Common myeloid progenitor, CD34-positive (primary cell): ENCODE results near the gene MFRP.

Experiments used
- CTCF ChIA-PET: fragments of 350-600 bp; sonication (Branson Sonifier 250); formaldehyde crosslinking; loops from one replicate; lab custom pipeline; 2021; ENCODE audit warnings: antibody characterized with exemption; lab: Charles Lee
- POLR2A ChIA-PET: fragments of 350-600 bp; sonication (Branson Sonifier 250); formaldehyde crosslinking; loops from one replicate; lab custom pipeline; 2021; ENCODE audit warnings: antibody characterized with exemption; lab: Charles Lee
- DNase-seq, 3 donors: peaks; one replicate each; pipeline versions ENCODE4 v3.0.0 to v3.0.0-alpha.2; 2013
- H3K27ac ChIP-seq, 2 experiments: 1 replicate in 1 of 2; 2 replicates in 1 of 2; pipeline ENCODE4 v1.7.0; 2013; ENCODE audit warnings: inconsistent platforms in 2 of 2, low read length in 2 of 2, mild to moderate bottlenecking in 2 of 2, low read depth in 1 of 2, moderate library complexity in 1 of 2; ENCODE audit not compliant: severe bottlenecking in 2 of 2, insufficient read depth in 1 of 2, poor library complexity in 1 of 2
- H3K27me3 ChIP-seq, 5 experiments: replicated peaks in 2 of 5; 1 replicate in 3 of 5; 2 replicates in 2 of 5; pipeline versions ENCODE4 v1.6.1 to v1.7.0; 2013; ENCODE audit warnings: low read length in 4 of 5, mild to moderate bottlenecking in 2 of 5, moderate library complexity in 2 of 5, inconsistent platforms in 1 of 5; ENCODE audit not compliant: insufficient read depth in 5 of 5, control insufficient read depth in 4 of 5
- H3K36me3 ChIP-seq, 4 experiments: 1 replicate in 2 of 4; 2 replicates in 2 of 4; pipeline versions ENCODE4 v1.6.1 to v1.7.0; 2013; ENCODE audit warnings: low read length in 3 of 4, control low read depth in 1 of 4, mild to moderate bottlenecking in 1 of 4; ENCODE audit not compliant: control insufficient read depth in 4 of 4, insufficient read depth in 4 of 4
- H3K4me1 ChIP-seq, 4 experiments: 1 replicate in 3 of 4; 2 replicates in 1 of 4; pipeline versions ENCODE4 v1.6.1 to v1.7.1; 2013; ENCODE audit warnings: low read length in 3 of 4, mild to moderate bottlenecking in 3 of 4, control low read depth in 1 of 4, inconsistent platforms in 1 of 4, moderate library complexity in 1 of 4; ENCODE audit not compliant: control insufficient read depth in 4 of 4, insufficient read depth in 4 of 4; ENCODE audit errors: control extremely low read depth in 1 of 4
- H3K4me3 ChIP-seq, 7 experiments: 1 replicate in 4 of 7; 2 replicates in 3 of 7; pipeline versions ENCODE4 v1.5.1 to v1.7.0; 2013; ENCODE audit warnings: mild to moderate bottlenecking in 7 of 7, low read length in 6 of 7, moderate library complexity in 6 of 7, inconsistent platforms in 2 of 7, low read depth in 2 of 7, control low read depth in 1 of 7; ENCODE audit not compliant: insufficient read depth in 4 of 7, control insufficient read depth in 1 of 7; ENCODE audit errors: extremely low read depth in 1 of 7
- H3K9me3 ChIP-seq, 5 experiments: 1 replicate in 4 of 5; 2 replicates in 1 of 5; pipeline versions ENCODE4 v1.6.1 to v1.7.1; 2013; ENCODE audit warnings: low read length in 4 of 5, mild to moderate bottlenecking in 2 of 5, inconsistent platforms in 1 of 5, low read depth in 1 of 5, moderate library complexity in 1 of 5; ENCODE audit not compliant: control insufficient read depth in 4 of 5, insufficient read depth in 2 of 5; ENCODE audit errors: control extremely low read depth in 1 of 5
- WGBS: methylation state at CpG from one replicate; pipeline ENCODE4 v1.1.5; 2013; ENCODE audit not compliant: insufficient coverage; 5-methylcytosine and 5-hydroxymethylcytosine counted together

MFRP gene

DNA sequence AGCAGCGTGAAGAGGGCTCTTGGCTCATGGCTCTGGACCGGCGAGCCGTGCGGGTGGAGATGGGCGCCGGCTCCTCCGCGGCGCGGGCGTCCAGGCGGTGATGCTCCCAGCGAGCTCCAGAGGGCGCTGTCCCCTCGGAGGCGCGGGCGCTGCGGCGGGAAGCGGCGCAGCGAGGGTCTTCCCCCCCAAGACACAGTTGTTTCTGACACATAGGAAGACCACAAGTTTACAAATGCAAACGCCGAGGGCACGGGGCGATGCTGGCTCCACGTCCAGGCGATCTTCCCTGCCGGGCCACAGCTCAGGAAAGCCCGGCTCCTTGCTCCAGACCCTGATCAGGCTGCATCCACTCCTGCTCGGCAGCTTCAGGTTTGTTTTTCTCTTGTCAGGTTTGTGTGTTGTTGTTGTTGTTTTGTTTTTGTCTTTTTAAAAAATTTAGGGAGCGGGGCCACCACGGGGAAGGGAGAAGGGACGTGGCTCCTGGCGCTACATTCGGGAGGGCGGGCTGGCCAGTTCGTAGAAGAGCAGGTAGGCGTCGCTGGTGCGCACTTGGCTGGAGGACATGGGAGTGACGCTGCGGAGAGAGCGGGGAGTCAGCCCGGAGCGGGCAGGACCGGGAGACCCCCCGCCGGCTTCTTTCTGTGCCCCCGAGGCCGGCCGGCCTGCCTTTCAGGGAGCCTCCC, 10.0 kb upstream of the MFRP start:
- WGBS = under 1% methylated on average over 42 of the region's 54 CpGs
- peaks cover 0 to 15% (median 12%) of the 10 kb centered on the region in 5 experiments for H3K27me3 ChIP-seq
- peak; percentile 74 to 84 (median 83) for DNase-seq
- no peaks in the 10 kb centered on the region for H3K36me3 ChIP-seq
- ChIA-PET CTCF (interaction anchor here (0.7 to 5.1 kb wide), 15 partner anchors 8 to 176 kb away, joined by 3 to 132 read pairs (median 5); partner anchors contain the start of genes MFRP and USP2), POLR2A (interaction anchor here (0.7 to 0.9 kb wide), 5 partner anchors 20 to 429 kb away, joined by 3 to 5 read pairs (median 3); no protein-coding TSS in a partner anchor)
- H3K4me3 ChIP-seq = peak overlapping the region; percentile 21 to 94 (median 73)
- H3K27ac ChIP-seq = no peak overlapping the region
- H3K4me1 ChIP-seq = peaks cover 0 to 22% (median 14%) of the 10 kb centered on the region in 4 experiments
- H3K9me3 ChIP-seq = no peaks in the 10 kb centered on the region

DNA sequence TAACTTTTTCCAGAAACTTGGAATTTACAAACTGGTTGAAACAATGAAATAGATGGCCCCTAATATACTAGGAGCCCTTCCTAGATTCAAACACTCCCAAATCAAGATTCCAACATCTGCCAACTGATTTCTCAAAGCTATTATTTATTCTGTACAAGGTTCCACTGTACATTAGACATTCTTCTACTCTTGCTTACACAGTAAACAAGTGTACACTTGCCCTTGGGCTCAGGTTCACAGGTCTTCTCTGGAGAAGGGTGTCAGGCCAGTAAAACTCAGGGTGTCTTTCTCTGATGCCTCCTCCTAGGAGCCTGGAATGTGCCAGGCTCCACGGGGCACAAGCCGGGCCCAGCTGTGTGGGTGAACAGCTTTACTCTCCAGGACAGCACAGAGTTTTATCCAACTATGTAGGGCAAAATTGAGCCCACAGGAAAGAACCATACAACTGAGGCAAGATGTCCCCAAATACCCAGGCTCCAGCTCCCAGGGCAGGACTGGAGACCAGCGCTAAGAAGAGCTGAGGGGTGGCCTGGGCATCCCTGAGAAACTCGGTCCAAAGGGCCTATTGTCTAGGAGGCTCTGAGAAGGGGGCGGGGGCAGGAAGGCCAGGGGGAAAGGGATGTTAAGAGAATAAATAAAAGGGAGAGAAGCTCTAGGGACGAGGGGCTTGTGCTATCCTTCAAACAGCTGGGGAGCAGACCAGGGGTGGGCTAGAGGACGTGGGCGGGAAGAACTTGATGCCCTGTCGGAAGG, 8.8 kb upstream of the MFRP start:
- ChIA-PET POLR2A (interaction anchor here (0.9 kb wide), 2 partner anchors 21 to 120 kb away, joined by 3 read pairs; no protein-coding TSS in a partner anchor), CTCF (interaction anchor here (0.8 to 5.1 kb wide), 14 partner anchors 8 to 120 kb away, joined by 3 to 132 read pairs (median 4); partner anchors contain the start of genes MFRP and USP2)
- no peak overlapping the region for H3K27ac ChIP-seq
- WGBS = 95% methylated on average over 9 of the region's 9 CpGs
- no peaks in the 10 kb centered on the region for H3K9me3 ChIP-seq
- H3K27me3 ChIP-seq = peaks cover 0 to 15% (median 12%) of the 10 kb centered on the region in 5 experiments
- H3K36me3 ChIP-seq = no peaks in the 10 kb centered on the region
- no peak for DNase-seq
- H3K4me3 ChIP-seq = no peak overlapping the region
- peaks cover 0 to 18% (median 13%) of the 10 kb centered on the region in 4 experiments for H3K4me1 ChIP-seq

DNA sequence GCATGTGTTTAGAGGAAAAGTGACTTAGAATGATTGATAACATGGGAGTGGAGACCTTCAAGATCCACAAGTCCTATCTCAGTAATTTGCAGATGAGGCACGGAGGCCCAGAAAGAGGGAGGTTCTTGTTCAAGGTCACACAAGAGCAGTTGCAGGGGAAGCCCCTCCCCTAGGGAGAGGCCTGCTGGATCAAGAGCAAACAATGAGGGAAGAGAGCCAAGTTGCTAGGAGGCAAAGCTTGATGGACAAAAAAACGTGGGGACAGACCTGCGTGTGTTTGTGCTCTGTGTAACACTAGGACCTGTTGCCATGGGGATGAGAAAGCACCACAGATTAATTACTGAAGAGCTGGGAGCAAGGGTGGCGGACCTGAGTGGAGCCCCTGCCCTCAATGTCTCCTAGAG, 6.4 kb upstream of the MFRP start:
- Histone ChIP-seq H3K4me1 (peaks cover 0 to 8% (median 4%) of the 10 kb centered on the region in 4 experiments), H3K27me3 (peaks cover 0 to 15% (median 12%) of the 10 kb centered on the region in 5 experiments), H3K36me3 (no peaks in the 10 kb centered on the region), H3K4me3 (no peak overlapping the region), H3K27ac (no peak overlapping the region), H3K9me3 (no peaks in the 10 kb centered on the region)
- peak in 1 of 3 donors; percentile 13 for DNase-seq
- ChIA-PET CTCF (interaction anchor here (1.0 to 2.2 kb wide), 3 partner anchors 15 to 122 kb away, joined by 3 to 7 read pairs (median 7); no protein-coding TSS in a partner anchor), POLR2A (no interaction called here)
- WGBS = 78% methylated on average over 4 of the region's 4 CpGs

DNA sequence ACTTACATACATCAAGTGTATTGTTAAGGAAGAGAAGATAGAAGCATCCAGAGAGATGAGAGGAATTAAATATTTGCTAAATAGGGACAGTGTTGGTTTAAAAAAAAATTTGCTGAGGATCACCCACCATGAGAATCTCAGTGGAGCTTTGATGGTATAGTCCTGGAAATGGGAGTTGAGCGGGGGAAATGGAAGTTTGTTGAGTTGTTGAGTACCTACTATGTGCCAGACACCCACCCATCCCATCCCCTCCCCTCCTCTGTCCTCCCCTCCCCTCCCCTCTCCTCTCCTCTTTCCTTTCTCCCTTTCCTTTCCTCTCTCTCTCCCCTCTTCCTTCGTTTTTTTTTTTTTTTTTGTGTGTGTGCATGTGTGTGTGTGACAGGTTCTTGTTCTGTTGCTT, 4.7 kb upstream of the MFRP start:
- no peak for DNase-seq
- WGBS = no CpG with 5 or more reads among the region's 2 CpGs
- ChIA-PET CTCF (interaction anchor here (0.6 kb wide), 1 partner anchor 11 kb away, joined by 3 read pairs; no protein-coding TSS in a partner anchor), POLR2A (no interaction called here)
- H3K9me3 ChIP-seq = no peaks in the 10 kb centered on the region
- H3K27ac ChIP-seq = no peak overlapping the region
- peaks cover 0 to 2% (median 1%) of the 10 kb centered on the region in 4 experiments for H3K4me1 ChIP-seq
- peaks cover 0 to 23% (median 14%) of the 10 kb centered on the region in 5 experiments for H3K27me3 ChIP-seq
- no peak overlapping the region for H3K4me3 ChIP-seq
- no peaks in the 10 kb centered on the region for H3K36me3 ChIP-seq

DNA sequence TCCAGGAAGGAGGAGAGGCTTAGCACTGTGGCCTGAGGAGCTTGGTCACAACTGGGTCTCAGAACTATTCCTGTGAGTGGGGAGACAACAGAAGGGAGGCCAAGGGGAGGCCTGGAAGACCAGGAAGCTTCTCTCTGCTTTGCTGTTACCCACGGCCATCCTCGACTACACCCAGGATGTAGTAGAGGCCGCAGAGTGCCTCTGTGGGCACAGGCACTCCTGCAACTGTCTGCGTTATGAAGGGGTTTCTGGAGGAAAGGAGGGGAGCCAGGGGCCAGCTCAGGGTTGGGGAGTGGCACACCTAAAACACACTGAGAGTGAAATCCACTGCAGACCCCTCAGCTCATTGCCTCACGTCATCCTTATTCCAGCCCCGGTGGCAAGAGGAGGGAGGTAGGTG, 3.8 kb upstream of the MFRP start:
- no peaks in the 10 kb centered on the region for H3K4me1 ChIP-seq
- POLR2A ChIA-PET = no interaction called here
- 79% methylated on average over 6 of the region's 6 CpGs for whole genome bisulfite sequencing
- H3K4me3 ChIP-seq = no peak overlapping the region
- no peak for DNase-seq
- no peaks in the 10 kb centered on the region for H3K9me3 ChIP-seq
- no peak overlapping the region for H3K27ac ChIP-seq
- H3K36me3 ChIP-seq = no peaks in the 10 kb centered on the region
- CTCF ChIA-PET = interaction anchor here (0.8 to 1.2 kb wide), 3 partner anchors 13 to 29 kb away, joined by 3 to 4 read pairs (median 3); no protein-coding TSS in a partner anchor
- peaks cover 0 to 16% (median 8%) of the 10 kb centered on the region in 5 experiments for H3K27me3 ChIP-seq

DNA sequence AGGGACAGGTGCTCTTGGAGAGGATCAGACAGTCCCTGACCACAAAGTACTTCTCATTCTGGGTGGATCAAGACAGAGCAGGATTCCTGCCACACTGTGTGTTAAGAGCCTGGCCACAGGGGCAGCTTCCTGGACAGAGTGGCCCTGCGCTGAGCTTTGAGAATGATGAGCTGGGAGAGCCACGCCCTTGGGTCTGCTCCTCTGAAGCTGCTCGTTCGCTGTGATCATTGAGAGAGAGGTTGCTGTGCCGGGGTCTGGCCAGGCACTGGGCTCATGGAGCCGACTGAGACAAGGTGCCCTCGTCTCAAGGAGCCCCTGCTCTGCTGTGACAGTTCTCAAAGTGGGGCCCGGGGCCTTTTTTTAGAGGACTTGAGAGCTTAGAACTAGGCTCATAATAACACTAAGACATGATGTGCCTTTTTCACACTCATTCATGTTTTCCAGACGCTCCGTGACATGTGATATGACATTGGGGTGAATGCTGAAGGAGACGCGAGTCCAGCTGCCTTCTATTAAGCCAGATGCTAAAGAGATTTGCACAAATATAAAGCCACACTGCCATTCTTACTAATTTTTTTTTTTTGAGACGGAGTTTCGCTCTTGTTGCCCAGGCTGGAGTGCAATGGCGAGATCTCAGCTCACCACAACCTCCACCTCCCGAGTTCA, 1.6 kb upstream of the MFRP start:
- Histone ChIP-seq H3K9me3 (no peaks in the 10 kb centered on the region), H3K4me3 (no peak overlapping the region), H3K4me1 (no peaks in the 10 kb centered on the region), H3K36me3 (no peaks in the 10 kb centered on the region), H3K27me3 (peaks cover 0 to 15% (median 7%) of the 10 kb centered on the region in 5 experiments), H3K27ac (no peak overlapping the region)
- POLR2A ChIA-PET = no interaction called here
- CTCF ChIA-PET = interaction anchor here (0.9 to 1.6 kb wide), 3 partner anchors 25 to 64 kb away, joined by 4 to 5 read pairs (median 4); partner anchors contain the start of gene USP2
- no peak for DNase-seq
- 93% methylated on average over 10 of the region's 16 CpGs for WGBS
